OCI-LY7 (cell line): ENCODE measurements around the gene HLTF. TPM values are rescaled to one million over a fixed set of nuclear protein-coding genes. Genes with fewer than 3 reads are reported as not detected.

Experiments
- BruUV-seq: library from RNA; stranded (reverse); fragments of 400-500 nt; replicated peaks from 2 replicates; lab custom pipeline; 2021; lab: Mats Ljungman, UMichigan
- CTCF ChIA-PET: fragments of 300-600 bp; sonication (Branson Sonifier 250); formaldehyde crosslinking; loops from one replicate; lab custom pipeline; 2022; ENCODE audit warnings: antibody characterized with exemption; ENCODE audit not compliant: unreplicated experiment; lab: Charles Lee
- POLR2A ChIA-PET: fragments of 300-600 bp; sonication (Branson Sonifier 250); formaldehyde crosslinking; loops from one replicate; lab custom pipeline; 2022; ENCODE audit warnings: antibody characterized with exemption; lab: Charles Lee
- DNase-seq: peaks from one replicate; pipeline ENCODE4 v3.0.0-alpha.2; 2015; ENCODE audit warnings: low spot score
- H2AFZ ChIP-seq: fragments of 200-600 bp; sonication (generic), shearing (Covaris generic); 2 replicates; pipeline ENCODE4 v1.6.1; 2014; ENCODE audit warnings: mild to moderate bottlenecking, antibody characterized with exemption, low read length, moderate library complexity
- H3K27ac ChIP-seq: fragments of 200-600 bp; sonication (generic); 2 replicates; pipeline ENCODE4 v1.5.1; 2014; ENCODE audit warnings: mixed run types, low read depth, mild to moderate bottlenecking, moderate library complexity, low read length, inconsistent platforms; ENCODE audit not compliant: poor library complexity, severe bottlenecking
- H3K36me3 ChIP-seq: fragments of 200-600 bp; sonication (generic); 2 replicates; pipeline ENCODE4 v1.6.1; 2014; ENCODE audit warnings: mild to moderate bottlenecking, antibody characterized with exemption, low read length, moderate library complexity, mixed read lengths; ENCODE audit not compliant: insufficient read depth
- H3K4me1 ChIP-seq: fragments of 200-600 bp; sonication (generic); 2 replicates; pipeline ENCODE4 v1.5.1; 2014; ENCODE audit warnings: mild to moderate bottlenecking, low read length; ENCODE audit not compliant: insufficient read depth, poor library complexity, severe bottlenecking
- H3K4me2 ChIP-seq: fragments of 200-600 bp; sonication (generic); 2 replicates; pipeline ENCODE4 v1.6.1; 2014; ENCODE audit warnings: mild to moderate bottlenecking, low read length
- H3K4me3 ChIP-seq: fragments of 200-600 bp; sonication (generic); 2 replicates; pipeline ENCODE4 v1.5.1; 2014; ENCODE audit warnings: mild to moderate bottlenecking, low read depth, low read length; ENCODE audit not compliant: poor library complexity, severe bottlenecking
- H3K79me2 ChIP-seq: fragments of 200-600 bp; sonication (generic); 2 replicates; pipeline ENCODE4 v1.6.1; 2016; ENCODE audit warnings: low read depth, mild to moderate bottlenecking, low read length, moderate library complexity, mixed read lengths; ENCODE audit not compliant: insufficient read depth
- H3K9me2 ChIP-seq: fragments of 200-600 bp; sonication (generic); 2 replicates; pipeline ENCODE4 v1.6.1; 2016; ENCODE audit warnings: mild to moderate bottlenecking, low read length, mixed read lengths; ENCODE audit not compliant: insufficient read depth
- H3K9me3 ChIP-seq: fragments of 200-600 bp; sonication (generic); 2 replicates; pipeline ENCODE4 v1.6.1; 2014; ENCODE audit warnings: mild to moderate bottlenecking, mixed run types, low read length, mixed read lengths
- H4K20me1 ChIP-seq: fragments of 200-600 bp; sonication (generic); 2 replicates; pipeline ENCODE4 v1.6.1; 2014; ENCODE audit warnings: mild to moderate bottlenecking, antibody characterized with exemption, low read length, moderate library complexity, mixed read lengths; ENCODE audit not compliant: insufficient read depth
- EZH2phosphoT487 ChIP-seq: fragments of 200-600 bp; sonication (generic); IDR thresholded peaks from 2 replicates; pipeline ENCODE4 v1.6.1; 2018; ENCODE audit warnings: low read depth, borderline replicate concordance, mild to moderate bottlenecking, mixed run types, antibody characterized with exemption, low read length, moderate library complexity, mixed read lengths
- intact Hi-C: fragments of 100-400 bp; cut with micrococcal nuclease; formaldehyde crosslinking; loops from one replicate; pipeline ENCODE4 v1.10.0; 2022; ENCODE audit not compliant: unreplicated experiment
- total RNA-seq, 2 experiments: library from RNA; depleted of rRNA in 1 of 2; stranded (reverse); fragments of >200 nt in 1 of 2; shearing (Covaris generic) in 1 of 2; gene quantifications; 2 replicates each; pipeline ENCODE4 v1.2.3, GENCODE V29; 2014 to 2022
- TF ChIP-seq, protein P1 (sequence below): fragments of 200-600 bp; sonication (generic); conservative IDR thresholded peaks from 2 replicates; pipeline ENCODE4 v1.5.1; 2014; ENCODE audit warnings: mild to moderate bottlenecking, antibody characterized with exemption, low read length, moderate library complexity, mixed read lengths

Gene HLTF
- total RNA-seq, 2 experiments from 2014 or later = 106 to 107 TPM

DNA sequence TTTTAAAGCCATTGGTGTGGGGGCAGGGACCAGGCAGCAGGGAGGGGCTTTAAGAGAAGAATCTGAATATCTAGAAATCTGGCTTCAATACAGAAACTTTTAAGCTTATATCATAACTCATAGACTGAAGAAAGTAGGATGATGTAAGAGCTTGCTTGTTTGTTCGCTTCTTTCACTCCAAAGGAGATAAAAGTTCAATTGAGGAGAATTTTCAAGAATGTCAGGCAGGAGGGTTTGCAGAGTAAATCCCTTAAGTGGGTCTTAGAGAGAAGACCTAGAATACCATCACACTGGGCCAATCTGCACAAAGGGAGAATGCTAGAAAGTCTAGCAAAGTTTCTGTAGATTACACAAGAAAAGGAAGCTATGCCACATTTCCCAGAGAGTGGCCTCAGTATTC, 4.1 kb upstream of the HLTF start:
- POLR2A ChIA-PET = interaction anchor here (0.5 to 2.4 kb wide), 10 partner anchors 10 to 99 kb away, joined by 3 to 10 read pairs (median 5); partner anchors contain the start of genes GYG1 and HPS3
- H3K9me2 ChIP-seq = no peaks in the 10 kb centered on the region
- H3K36me3 ChIP-seq = no peaks in the 10 kb centered on the region; the same call in 1 of the 2 replicates
- peak overlapping the region; percentile 36 for H3K4me3 ChIP-seq
- H2AFZ ChIP-seq = peak overlapping the region; percentile 59; the same call in 1 of the 2 replicates
- H3K9me3 ChIP-seq = no peaks in the 10 kb centered on the region; the same call in 1 of the 2 replicates
- no peak for TF ChIP-seq EZH2phosphoT487
- TF ChIP-seq, protein P1, sequence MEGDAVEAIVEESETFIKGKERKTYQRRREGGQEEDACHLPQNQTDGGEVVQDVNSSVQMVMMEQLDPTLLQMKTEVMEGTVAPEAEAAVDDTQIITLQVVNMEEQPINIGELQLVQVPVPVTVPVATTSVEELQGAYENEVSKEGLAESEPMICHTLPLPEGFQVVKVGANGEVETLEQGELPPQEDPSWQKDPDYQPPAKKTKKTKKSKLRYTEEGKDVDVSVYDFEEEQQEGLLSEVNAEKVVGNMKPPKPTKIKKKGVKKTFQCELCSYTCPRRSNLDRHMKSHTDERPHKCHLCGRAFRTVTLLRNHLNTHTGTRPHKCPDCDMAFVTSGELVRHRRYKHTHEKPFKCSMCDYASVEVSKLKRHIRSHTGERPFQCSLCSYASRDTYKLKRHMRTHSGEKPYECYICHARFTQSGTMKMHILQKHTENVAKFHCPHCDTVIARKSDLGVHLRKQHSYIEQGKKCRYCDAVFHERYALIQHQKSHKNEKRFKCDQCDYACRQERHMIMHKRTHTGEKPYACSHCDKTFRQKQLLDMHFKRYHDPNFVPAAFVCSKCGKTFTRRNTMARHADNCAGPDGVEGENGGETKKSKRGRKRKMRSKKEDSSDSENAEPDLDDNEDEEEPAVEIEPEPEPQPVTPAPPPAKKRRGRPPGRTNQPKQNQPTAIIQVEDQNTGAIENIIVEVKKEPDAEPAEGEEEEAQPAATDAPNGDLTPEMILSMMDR = no peak
- peak overlapping the region; percentile 68 for H3K4me2 ChIP-seq
- peaks cover 69% of the 10 kb centered on the region for H3K4me1 ChIP-seq
- no TSS peak for BruUV-seq
- CTCF ChIA-PET = no interaction called here
- DNase-seq = no peak
- H4K20me1 ChIP-seq = peaks cover 5% of the 10 kb centered on the region; the same call in 1 of the 2 replicates
- H3K79me2 ChIP-seq = peaks cover 13% of the 10 kb centered on the region
- intact Hi-C loops = no loop called here
- peak overlapping the region; percentile 90 for H3K27ac ChIP-seq

DNA sequence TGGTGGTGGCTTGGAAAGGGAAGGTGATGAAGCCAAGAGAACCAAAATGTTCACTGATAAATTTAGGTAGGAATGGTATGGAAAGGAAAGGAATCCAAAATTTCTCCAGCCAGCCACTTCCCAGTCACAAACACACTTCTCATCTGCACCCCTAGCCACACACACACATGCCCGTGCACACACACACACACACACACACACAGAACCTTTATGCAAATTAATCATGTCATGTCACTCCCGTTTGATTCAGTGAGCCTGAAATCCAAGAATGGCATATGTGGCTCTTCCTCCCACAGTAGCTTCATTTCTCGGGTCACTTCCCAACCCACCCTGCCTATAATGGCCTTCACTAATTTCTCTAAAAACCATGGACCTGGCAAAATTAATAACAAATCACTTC, 3.1 kb upstream of the HLTF start:
- H3K79me2 ChIP-seq = peaks cover 24% of the 10 kb centered on the region
- H3K4me2 ChIP-seq = peak overlapping the region; percentile 68
- H2AFZ ChIP-seq = peak overlapping the region; percentile 74
- H3K4me3 ChIP-seq = no peak overlapping the region
- CTCF ChIA-PET = no interaction called here
- peak overlapping the region; percentile 90 for H3K27ac ChIP-seq
- POLR2A ChIA-PET = interaction anchor here (0.5 to 2.4 kb wide), 6 partner anchors 12 to 1317 kb away, joined by 3 to 10 read pairs (median 6); partner anchors contain the start of gene HPS3
- DNase-seq = peak; percentile 36
- peaks cover 13% of the 10 kb centered on the region; the same call in 1 of the 2 replicates for H4K20me1 ChIP-seq
- no peak for TF ChIP-seq EZH2phosphoT487
- TF ChIP-seq, protein P1 = no peak
- H3K4me1 ChIP-seq = peaks cover 66% of the 10 kb centered on the region
- H3K9me3 ChIP-seq = no peaks in the 10 kb centered on the region; the same call in 1 of the 2 replicates
- H3K9me2 ChIP-seq = no peaks in the 10 kb centered on the region
- no TSS peak for BruUV-seq
- H3K36me3 ChIP-seq = peaks cover 8% of the 10 kb centered on the region
- intact Hi-C loops = loop anchor here (5.0 kb wide), 1 partner anchor 1318 kb away; the partner anchor contains the start of gene TSC22D2

GRCh38 chr3:149087208-149087607, 875 bp upstream of the HLTF start:
- Histone ChIP-seq H3K79me2 (peaks cover 46% of the 10 kb centered on the region), H3K9me2 (no peaks in the 10 kb centered on the region), H3K4me3 (no peak overlapping the region), H3K36me3 (peaks cover 29% of the 10 kb centered on the region), H2AFZ (peak overlapping the region; percentile 53; the same call in 1 of the 2 replicates), H3K4me2 (0 out of 2 replicates have a peak overlapping the region, but pooled peaks have one; percentile 34), H4K20me1 (peaks cover 22% of the 10 kb centered on the region; the same call in 1 of the 2 replicates), H3K27ac (peak overlapping the region; percentile 72), H3K9me3 (no peaks in the 10 kb centered on the region; the same call in 1 of the 2 replicates), H3K4me1 (peaks cover 73% of the 10 kb centered on the region)
- no TSS peak for BruUV-seq
- DNase-seq = peak; percentile 24
- intact Hi-C loops = loop anchor here (2.0 to 5.0 kb wide), 2 partner anchors 96 to 1320 kb away; partner anchors contain the start of genes GYG1 and TSC22D2
- POLR2A ChIA-PET = interaction anchor here (0.7 to 1.5 kb wide), 10 partner anchors 8 to 190 kb away, joined by 3 to 8 read pairs (median 4); no protein-coding TSS in a partner anchor
- TF ChIP-seq EZH2phosphoT487 = no peak
- TF ChIP-seq, protein P1 = no peak
- CTCF ChIA-PET = no interaction called here
